HepG2 (cell line): Measurements from ENCODE around the gene GNAT2. TPM values are rescaled to one million over a fixed set of nuclear protein-coding genes. Genes with fewer than 3 reads are reported as not detected.

Experiments
- ATAC-seq: fragments of 200-7000 bp; cut with Tn5 transposase; 3 replicates; pipeline ENCODE4 v1.9.1; 2020; ENCODE audit warnings: mild to moderate bottlenecking, moderate library complexity
- BruUV-seq: library from RNA; stranded (reverse); fragments of 400-500 nt; replicated peaks from 2 replicates; lab custom pipeline; 2021; lab: Mats Ljungman, UMichigan
- CTCF ChIA-PET: fragments of 300-600 bp; formaldehyde crosslinking; extraction: SDS; loops from one replicate; lab custom pipeline; 2021; ENCODE audit warnings: low total read pairs, inconsistent platforms, low intra/inter-chr PET ratio; lab: Yijun Ruan, JAX
- POLR2A ChIA-PET: fragments of 350-600 bp; sonication (Branson Sonifier 250); formaldehyde crosslinking; loops from one replicate; lab custom pipeline; 2020; ENCODE audit warnings: antibody characterized with exemption, inconsistent platforms; lab: Yijun Ruan, JAX
- DNase-seq: peaks from one replicate; pipeline ENCODE4 v3.0.0-alpha.2; 2015; ENCODE audit warnings: low spot score
- FAIRE-seq: peaks from 3 replicates; lab custom pipeline; 2011; peaks lifted over from hg19 to GRCh38; lab: Jason Lieb, UNC
- H2AFZ ChIP-seq: one replicate; pipeline ENCODE4 v1.6.1; 2011; ENCODE audit warnings: low read length, inconsistent platforms
- H3K27ac ChIP-seq: fragments of 300-600 bp; 3 replicates; pipeline ENCODE4 v1.8.0; 2011; ENCODE audit warnings: mixed run types, mild to moderate bottlenecking, mixed read lengths, low read length, inconsistent platforms; ENCODE audit not compliant: insufficient read depth; ENCODE audit errors: extremely low read length
- H3K27me3 ChIP-seq, 2 experiments: fragments of 200-600 bp in 1 of 2; 2 replicates in 1 of 2; 3 replicates in 1 of 2; pipeline versions ENCODE4 v1.6.0 to v1.8.0; 2011; ENCODE audit warnings: low read length in 2 of 2, mild to moderate bottlenecking in 2 of 2, moderate library complexity in 2 of 2, inconsistent platforms in 1 of 2; ENCODE audit not compliant: insufficient read depth in 2 of 2, control insufficient read depth in 1 of 2
- H3K36me3 ChIP-seq, 2 experiments: fragments of 200-600 bp in 1 of 2; replicated peaks in 1 of 2; 2 replicates in 1 of 2; 3 replicates in 1 of 2; pipeline versions ENCODE4 v1.5.1 to v1.8.0; 2011; ENCODE audit warnings: low read length in 2 of 2, inconsistent platforms in 1 of 2; ENCODE audit not compliant: insufficient read depth in 2 of 2, control insufficient read depth in 1 of 2
- H3K4me1 ChIP-seq: 2 replicates; pipeline ENCODE4 v1.5.1; 2012; ENCODE audit warnings: low read length, inconsistent platforms; ENCODE audit not compliant: insufficient read depth
- H3K4me2 ChIP-seq: 2 replicates; pipeline ENCODE4 v1.6.0; 2011; ENCODE audit warnings: low read depth, low read length, inconsistent platforms
- H3K4me3 ChIP-seq, 3 experiments: fragments of 200-600 bp in 1 of 3; sonication (generic), shearing (Covaris generic) in 1 of 3; replicated peaks in 1 of 3; 2 replicates each; pipeline ENCODE4 v1.5.1; 2011 to 2016; ENCODE audit warnings: low read length in 3 of 3, inconsistent platforms in 2 of 3, low read depth in 2 of 3, mild to moderate bottlenecking in 2 of 3, control low read depth in 1 of 3, mixed read lengths in 1 of 3; ENCODE audit not compliant: insufficient read depth in 1 of 3
- H3K79me2 ChIP-seq: one replicate; pipeline ENCODE4 v1.6.1; 2011; ENCODE audit warnings: low read length, inconsistent platforms; ENCODE audit not compliant: insufficient read depth
- H3K9ac ChIP-seq: 2 replicates; pipeline ENCODE4 v1.6.0; 2011; ENCODE audit warnings: mild to moderate bottlenecking, low read depth, low read length, inconsistent platforms; ENCODE audit not compliant: insufficient read depth
- H3K9me3 ChIP-seq: 2 replicates; pipeline ENCODE4 v1.5.1; 2012; ENCODE audit warnings: mild to moderate bottlenecking, low read length
- H4K20me1 ChIP-seq: 2 replicates; pipeline ENCODE4 v1.6.0; 2011; ENCODE audit warnings: inconsistent platforms, mild to moderate bottlenecking, low read length, moderate library complexity; ENCODE audit not compliant: insufficient read depth
- GRHL1 ChIP-seq: sonication (generic); formaldehyde crosslinking; conservative IDR thresholded peaks from 2 replicates; pipeline ENCODE4 v1.8.0; 2022; ENCODE audit warnings: missing genetic modification reagents
- HNRNPK ChIP-seq: fragments of 200-400 bp; formaldehyde crosslinking; IDR thresholded peaks from 2 replicates; pipeline ENCODE4 v1.6.1; 2018; ENCODE audit warnings: low read length, low read depth, moderate library complexity, mild to moderate bottlenecking; ENCODE audit not compliant: poor library complexity, severe bottlenecking
- KDM5A ChIP-seq: fragments of 200-600 bp; sonication (generic); IDR thresholded peaks from 2 replicates; pipeline ENCODE4 v1.7.0; 2018; ENCODE audit warnings: antibody characterized with exemption, mild to moderate bottlenecking, low read length, borderline replicate concordance
- MIER3 ChIP-seq: IDR thresholded peaks from 2 replicates; pipeline ENCODE4 v1.6.1; 2016; ENCODE audit warnings: missing compliant biosample characterization, borderline replicate concordance
- NFE2L1 ChIP-seq: sonication (generic); formaldehyde crosslinking; IDR thresholded peaks from 2 replicates; pipeline ENCODE4 v1.4.0; 2020; ENCODE audit warnings: missing genetic modification reagents, mild to moderate bottlenecking, borderline replicate concordance
- NFYC ChIP-seq: IDR thresholded peaks from 2 replicates; pipeline ENCODE4 v1.6.1; 2016; ENCODE audit warnings: missing genetic modification reagents, missing compliant biosample characterization
- NR2F6 ChIP-seq, 2 experiments: IDR thresholded peaks; 2 replicates each; pipeline ENCODE4 v1.6.1; 2016; ENCODE audit warnings: antibody characterized with exemption in 1 of 2, mild to moderate bottlenecking in 1 of 2
- RAD21 ChIP-seq: fragments of 450-650 bp; formaldehyde crosslinking; IDR thresholded peaks from 2 replicates; pipeline ENCODE4 v1.5.0; 2020; ENCODE audit warnings: mild to moderate bottlenecking
- SMC3 ChIP-seq: IDR thresholded peaks from 2 replicates; pipeline ENCODE4 v1.6.1; 2011; ENCODE audit warnings: low read length, improper control_type of control experiment
- STAG1 ChIP-seq: sonication (generic); formaldehyde crosslinking; IDR thresholded peaks from 2 replicates; pipeline ENCODE4 v1.4.0; 2020; ENCODE audit warnings: missing genetic modification reagents
- ZNF546 ChIP-seq: sonication (generic); formaldehyde crosslinking; conservative IDR thresholded peaks from 2 replicates; pipeline ENCODE4 v1.8.1; 2023; ENCODE audit warnings: mild to moderate bottlenecking, missing genetic modification reagents
- ZNF644 ChIP-seq: IDR thresholded peaks from 2 replicates; pipeline ENCODE4 v1.6.1; 2016; ENCODE audit warnings: low read depth
- WGBS: methylation state at CpG from one replicate; pipeline ENCODE4 v1.1.6; 2017; ENCODE audit warnings: low lambda C conversion rate; 5-methylcytosine and 5-hydroxymethylcytosine counted together
- in situ Hi-C: cut with HindIII; loops from 2 replicates; pipeline ENCODE4 v1.10.0; 2017; ENCODE audit warnings: low pct_unique_long_range_greater_than_20kb; ENCODE audit not compliant: extremely low pct_ligation_motif_present
- intact Hi-C: fragments of 100-400 bp; cut with micrococcal nuclease; formaldehyde crosslinking; loops from one replicate; pipeline ENCODE4 v1.10.0; 2022; ENCODE audit not compliant: unreplicated experiment
- polyA plus RNA-seq, 8 experiments: library from polyadenylated mRNA; depleted of rRNA in 3 of 8; stranded (reverse) in 7 of 8; unstranded in 1 of 8; fragments of >200 nt; fragmentation: Illumina TruSeq in 4 of 8; extraction: Trizol in 4 of 8; gene quantifications; 2 replicates each; pipeline versions ENCODE4 v1.2.1 to v1.2.3, GENCODE V29; 2011 to 2016; ENCODE audit warnings: low read depth in 4 of 8, missing spikeins in 1 of 8, mixed read lengths in 1 of 8; ENCODE audit not compliant: insufficient read depth in 1 of 8
- total RNA-seq, 5 experiments: library from RNA; depleted of rRNA; stranded (reverse); fragments of >200 nt; fragmentation: Illumina TruSeq; extraction: Trizol; gene quantifications; 2 replicates each; pipeline ENCODE4 v1.2.3, GENCODE V29; 2016; ENCODE audit warnings: low read depth in 1 of 5
- TF ChIP-seq, protein P1 (sequence below): sonication (generic); formaldehyde crosslinking; IDR thresholded peaks from 2 replicates; pipeline ENCODE4 v1.4.0; 2020; ENCODE audit warnings: missing genetic modification reagents
- TF ChIP-seq, protein P2 (sequence below): sonication (generic); formaldehyde crosslinking; IDR thresholded peaks from 2 replicates; pipeline ENCODE4 v1.8.0; 2023; ENCODE audit warnings: mild to moderate bottlenecking, missing genetic modification reagents

Gene GNAT2
- total and polyA plus RNA-seq, 2 of the 13 experiments (the other 11 are each of a cell fraction or from before 2014, with no cell fraction given): 0.08 to 0.20 TPM

- H3K36me3 ChIP-seq: no peaks in the 10 kb centered on the region
- H3K27me3 ChIP-seq: 0 out of 5 replicates have a peak, but pooled peaks cover 0 to 3% of the 10 kb centered on the region in 2 experiments
- H3K27ac ChIP-seq: no peak overlapping the region
- no peaks in the 10 kb centered on the region for H3K9me3 ChIP-seq
- no peak overlapping the region for H3K4me3 ChIP-seq
- POLR2A ChIA-PET: interaction anchor here (0.7 to 3.8 kb wide), 11 partner anchors 10 to 145 kb away, joined by 3 to 23 read pairs (median 4); partner anchors contain the start of genes EPS8L3, GNAI3, GSTM2 and GSTM4
- peak overlapping the region; percentile 29; the same call in 1 of the 2 replicates for H3K4me2 ChIP-seq
- no peaks in the 10 kb centered on the region for H4K20me1 ChIP-seq
- no peak overlapping the region for H3K9ac ChIP-seq
- intact Hi-C loops (loop anchor here (5.0 kb wide), 1 partner anchor 352 kb away; no protein-coding TSS in a partner anchor), in situ Hi-C loops (loop anchor here (5.0 to 10.0 kb wide), 3 partner anchors 67 to 344 kb away; partner anchors contain the start of gene AHCYL1)
- peaks cover 42% of the 10 kb centered on the region for H3K4me1 ChIP-seq
- H3K79me2 ChIP-seq: no peaks in the 10 kb centered on the region
- peak; percentile 69 for FAIRE-seq
- 51% methylated on average over 3 of the region's 5 CpGs for WGBS
- CTCF ChIA-PET: interaction anchor here (1.1 to 2.6 kb wide), 3 partner anchors 9 to 133 kb away, joined by 3 to 13 read pairs (median 7); no protein-coding TSS in a partner anchor
- ATAC-seq: peak; percentile 68
- peak; percentile 52 for DNase-seq
- H2AFZ ChIP-seq: no peak overlapping the region
- BruUV-seq: no TSS peak
- TF ChIP-seq GRHL1 (no peak), RAD21 (CRISPR knock-in tag) (peak; percentile 60), ZNF546 (CRISPR knock-in tag) (no peak), SMC3 (peak; percentile 72), HNRNPK (no peak), KDM5A (no peak), NR2F6 (IDR thresholded peaks at IDR 0.05) (no peak), NR2F6 (CRISPR knock-in tag; IDR thresholded peaks at IDR 0.05) (0 out of 2 replicates have a peak, but pooled peaks have one; percentile 9), MIER3 (CRISPR knock-in tag) (no peak), STAG1 (CRISPR knock-in tag) (peak; percentile 75), NFYC (CRISPR knock-in tag) (no peak), NFE2L1 (CRISPR knock-in tag) (no peak), ZNF644 (CRISPR knock-in tag) (no peak)
- TF ChIP-seq, protein P1, sequence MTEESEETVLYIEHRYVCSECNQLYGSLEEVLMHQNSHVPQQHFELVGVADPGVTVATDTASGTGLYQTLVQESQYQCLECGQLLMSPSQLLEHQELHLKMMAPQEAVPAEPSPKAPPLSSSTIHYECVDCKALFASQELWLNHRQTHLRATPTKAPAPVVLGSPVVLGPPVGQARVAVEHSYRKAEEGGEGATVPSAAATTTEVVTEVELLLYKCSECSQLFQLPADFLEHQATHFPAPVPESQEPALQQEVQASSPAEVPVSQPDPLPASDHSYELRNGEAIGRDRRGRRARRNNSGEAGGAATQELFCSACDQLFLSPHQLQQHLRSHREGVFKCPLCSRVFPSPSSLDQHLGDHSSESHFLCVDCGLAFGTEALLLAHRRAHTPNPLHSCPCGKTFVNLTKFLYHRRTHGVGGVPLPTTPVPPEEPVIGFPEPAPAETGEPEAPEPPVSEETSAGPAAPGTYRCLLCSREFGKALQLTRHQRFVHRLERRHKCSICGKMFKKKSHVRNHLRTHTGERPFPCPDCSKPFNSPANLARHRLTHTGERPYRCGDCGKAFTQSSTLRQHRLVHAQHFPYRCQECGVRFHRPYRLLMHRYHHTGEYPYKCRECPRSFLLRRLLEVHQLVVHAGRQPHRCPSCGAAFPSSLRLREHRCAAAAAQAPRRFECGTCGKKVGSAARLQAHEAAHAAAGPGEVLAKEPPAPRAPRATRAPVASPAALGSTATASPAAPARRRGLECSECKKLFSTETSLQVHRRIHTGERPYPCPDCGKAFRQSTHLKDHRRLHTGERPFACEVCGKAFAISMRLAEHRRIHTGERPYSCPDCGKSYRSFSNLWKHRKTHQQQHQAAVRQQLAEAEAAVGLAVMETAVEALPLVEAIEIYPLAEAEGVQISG (CRISPR knock-in tag): 0 out of 2 replicates have a peak, but pooled peaks have one; percentile 40
- TF ChIP-seq, protein P2, sequence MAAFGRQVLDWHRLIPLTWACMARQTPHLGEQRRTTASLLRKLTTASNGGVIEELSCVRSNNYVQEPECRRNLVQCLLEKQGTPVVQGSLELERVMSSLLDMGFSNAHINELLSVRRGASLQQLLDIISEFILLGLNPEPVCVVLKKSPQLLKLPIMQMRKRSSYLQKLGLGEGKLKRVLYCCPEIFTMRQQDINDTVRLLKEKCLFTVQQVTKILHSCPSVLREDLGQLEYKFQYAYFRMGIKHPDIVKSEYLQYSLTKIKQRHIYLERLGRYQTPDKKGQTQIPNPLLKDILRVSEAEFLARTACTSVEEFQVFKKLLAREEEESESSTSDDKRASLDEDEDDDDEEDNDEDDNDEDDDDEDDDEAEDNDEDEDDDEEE (CRISPR knock-in tag): 0 out of 2 replicates have a peak, but pooled peaks have one; percentile 55
Observed at GRCh38 chr1:109640285-109640865, 21.0 kb upstream of the GNAT2 start.
